Large intestine (tissue), 1 donor: ENCODE data around the gene SULT2A1. TPM values are rescaled to one million over a fixed set of nuclear protein-coding genes. Genes with fewer than 3 reads are reported as not detected.

Experiments used
- polyA plus RNA-seq: library from polyadenylated mRNA; unstranded; fragments of 120-200 nt; gene quantifications from one replicate; pipeline ENCODE4 v1.2.1, GENCODE V29; 2013

SULT2A1 gene
- polyA plus RNA-seq, 1 donor = 190 TPM

Other genes starting within 250 kb of the SULT2A1 start
- 31.4 TPM for gene EHD2, start 172.9 kb downstream of the SULT2A1 start, polyA plus RNA-seq
- 545 TPM for gene NOP53, start 140.8 kb downstream of the SULT2A1 start, polyA plus RNA-seq
- 190 TPM for gene SELENOW, start 107.6 kb downstream of the SULT2A1 start, polyA plus RNA-seq
- gene TPRX1, start 81.8 kb downstream of the SULT2A1 start, polyA plus RNA-seq = not detected
- gene CRX, start 64.4 kb downstream of the SULT2A1 start, polyA plus RNA-seq = 0.09 TPM
- not detected for gene TPRX2, start 27.1 kb downstream of the SULT2A1 start, polyA plus RNA-seq
- not detected for gene BSPH1, start 105.9 kb upstream of the SULT2A1 start, polyA plus RNA-seq
- 0.07 TPM for gene ELSPBP1, start 108.3 kb upstream of the SULT2A1 start, polyA plus RNA-seq
- not detected for gene CABP5, start 157.8 kb upstream of the SULT2A1 start, polyA plus RNA-seq
- gene PLA2G4C, start 224.5 kb upstream of the SULT2A1 start, polyA plus RNA-seq = 5.3 TPM